ENCODE results near the gene FGD2. TPM values are rescaled to one million over a fixed set of nuclear protein-coding genes. Genes with fewer than 3 reads are reported as not detected.

Gene FGD2
- total RNA-seq, 4 donors from 2014 or later = 11.6 to 34.5 (median 22.5) TPM

DNA sequence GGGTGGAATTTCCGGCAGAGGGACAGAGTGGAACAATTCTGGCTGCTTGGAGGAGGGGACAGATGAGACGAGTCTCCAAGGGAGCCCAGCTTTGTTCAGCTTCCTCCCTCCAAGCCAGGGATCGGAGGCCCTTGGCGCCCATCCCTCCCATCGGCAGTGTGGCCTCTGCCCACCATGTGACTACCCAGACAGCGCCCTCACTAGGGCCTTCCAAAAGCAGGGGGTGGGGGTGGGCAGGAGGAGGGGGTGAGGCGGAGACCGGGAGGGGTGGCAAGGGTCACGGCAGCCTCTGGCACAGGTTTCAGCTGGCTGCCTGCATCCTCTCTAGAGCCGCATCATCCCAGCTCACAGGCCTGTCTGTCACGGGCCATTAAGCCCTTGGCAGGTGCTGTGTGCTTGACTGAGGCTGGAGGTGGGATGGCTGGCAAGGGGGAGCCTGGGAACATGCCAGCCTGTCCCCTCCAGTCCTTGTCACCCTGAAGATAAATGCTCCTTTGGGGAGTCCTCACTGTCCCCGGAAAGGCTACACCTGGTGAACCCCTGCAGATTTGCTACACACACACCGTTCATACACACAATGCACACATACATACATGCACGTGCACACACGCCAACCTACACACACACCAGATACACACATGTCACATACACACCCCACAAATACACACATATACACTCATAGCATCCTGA lies 6.2 kb upstream of the FGD2 start:
- no peaks in the 10 kb centered on the region for H3K36me3 ChIP-seq
- H3K4me3 ChIP-seq = no peak overlapping the region
- H3K27me3 ChIP-seq = no peaks in the 10 kb centered on the region
- TF ChIP-seq POLR2AphosphoS5 (IDR thresholded peaks at IDR 0.05) (no peak), POLR2A (IDR thresholded peaks at IDR 0.05) (no peak), EP300 (IDR thresholded peaks at IDR 0.05) (no peak)
- TF ChIP-seq, protein P1, sequence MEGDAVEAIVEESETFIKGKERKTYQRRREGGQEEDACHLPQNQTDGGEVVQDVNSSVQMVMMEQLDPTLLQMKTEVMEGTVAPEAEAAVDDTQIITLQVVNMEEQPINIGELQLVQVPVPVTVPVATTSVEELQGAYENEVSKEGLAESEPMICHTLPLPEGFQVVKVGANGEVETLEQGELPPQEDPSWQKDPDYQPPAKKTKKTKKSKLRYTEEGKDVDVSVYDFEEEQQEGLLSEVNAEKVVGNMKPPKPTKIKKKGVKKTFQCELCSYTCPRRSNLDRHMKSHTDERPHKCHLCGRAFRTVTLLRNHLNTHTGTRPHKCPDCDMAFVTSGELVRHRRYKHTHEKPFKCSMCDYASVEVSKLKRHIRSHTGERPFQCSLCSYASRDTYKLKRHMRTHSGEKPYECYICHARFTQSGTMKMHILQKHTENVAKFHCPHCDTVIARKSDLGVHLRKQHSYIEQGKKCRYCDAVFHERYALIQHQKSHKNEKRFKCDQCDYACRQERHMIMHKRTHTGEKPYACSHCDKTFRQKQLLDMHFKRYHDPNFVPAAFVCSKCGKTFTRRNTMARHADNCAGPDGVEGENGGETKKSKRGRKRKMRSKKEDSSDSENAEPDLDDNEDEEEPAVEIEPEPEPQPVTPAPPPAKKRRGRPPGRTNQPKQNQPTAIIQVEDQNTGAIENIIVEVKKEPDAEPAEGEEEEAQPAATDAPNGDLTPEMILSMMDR (IDR thresholded peaks at IDR 0.05) = no peak
- whole genome bisulfite sequencing, 2 donors (ENCODE audit: low coverage in 1 of 2) = 71 to 86% methylated on average over 6 to 7 of the region's 15 CpGs
- H3K4me1 ChIP-seq = peaks cover 0 to 22% (median 3%) of the 10 kb centered on the region in 3 donors
- H3K27ac ChIP-seq = peak overlapping the region; percentile 32 to 85 (median 74)
- H3K9me3 ChIP-seq = no peaks in the 10 kb centered on the region
- ATAC-seq = no peak

GRCh38 chr6:36999751-37000125 lies 5.7 kb upstream of the FGD2 start:
- Histone ChIP-seq H3K27me3 (no peaks in the 10 kb centered on the region), H3K36me3 (no peaks in the 10 kb centered on the region), H3K4me3 (no peak overlapping the region), H3K4me1 (peaks cover 0 to 22% (median 3%) of the 10 kb centered on the region in 3 donors), H3K27ac (no peak overlapping the region), H3K9me3 (no peaks in the 10 kb centered on the region)
- WGBS, 2 donors (ENCODE audit: low coverage in 1 of 2) = 100% methylated on average over 2 of the region's 4 CpGs
- no peak for ATAC-seq
- no peak for TF ChIP-seq POLR2A (IDR thresholded peaks at IDR 0.05)
- TF ChIP-seq, protein P1 (IDR thresholded peaks at IDR 0.05) = no peak
- no peak for TF ChIP-seq POLR2AphosphoS5 (IDR thresholded peaks at IDR 0.05)
- no peak for TF ChIP-seq EP300 (IDR thresholded peaks at IDR 0.05)

- Histone ChIP-seq H3K27me3 (no peaks in the 10 kb centered on the region), H3K36me3 (no peaks in the 10 kb centered on the region), H3K27ac (no peak overlapping the region), H3K4me1 (no peaks in the 10 kb centered on the region), H3K9me3 (no peaks in the 10 kb centered on the region), H3K4me3 (no peak overlapping the region)
- TF ChIP-seq POLR2A (IDR thresholded peaks at IDR 0.05) = no peak
- TF ChIP-seq, protein P1 (IDR thresholded peaks at IDR 0.05) = no peak
- TF ChIP-seq POLR2AphosphoS5 (IDR thresholded peaks at IDR 0.05) = no peak
- no peak for TF ChIP-seq EP300 (IDR thresholded peaks at IDR 0.05)
- ATAC-seq = no peak
- WGBS, 2 donors (ENCODE audit: low coverage in 1 of 2) = 70 to 96% methylated on average over 2 to 4 of the region's 11 CpGs
Observed at GRCh38 chr6:37004044-37004980, 1.1 kb upstream of the FGD2 start.

DNA sequence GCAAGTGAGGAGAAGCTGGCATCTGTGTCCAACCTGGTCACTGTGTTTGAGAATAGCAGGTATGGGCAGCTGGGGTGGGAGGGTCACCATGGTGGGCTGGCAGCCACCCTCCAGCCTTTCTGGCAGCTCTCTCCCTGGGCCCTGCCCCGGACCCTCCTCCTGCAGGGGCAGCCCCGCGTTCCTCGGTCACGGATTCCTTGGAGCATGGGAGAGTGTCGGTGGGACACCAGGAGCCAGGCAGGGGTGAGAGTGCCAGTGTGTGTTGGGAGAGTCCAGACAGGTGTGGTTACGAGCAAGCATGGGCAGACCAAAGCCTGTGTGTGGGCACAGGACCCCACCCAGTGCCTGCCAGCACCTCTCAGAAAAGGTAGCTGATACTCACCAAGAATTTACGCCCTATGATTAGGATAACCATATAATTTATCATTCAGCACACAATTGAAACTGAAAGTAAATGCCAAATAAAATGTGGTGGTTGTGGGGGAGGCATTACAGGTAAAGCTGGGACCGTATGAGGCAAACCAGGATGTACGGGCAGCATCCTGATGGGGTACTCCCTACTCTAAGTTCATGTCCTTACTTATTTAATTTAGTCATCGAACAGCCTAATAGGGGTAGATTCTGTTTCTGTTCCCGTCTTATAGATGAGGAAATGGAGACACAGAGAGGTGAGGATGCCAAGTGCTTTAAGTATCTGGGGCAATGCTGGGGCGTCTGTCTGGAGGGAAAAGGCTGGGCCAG lies 542 bp downstream of the FGD2 start:
- Histone ChIP-seq H3K36me3 (no peaks in the 10 kb centered on the region), H3K27ac (peak overlapping the region in 1 of 4 donors; percentile 23), H3K9me3 (no peaks in the 10 kb centered on the region), H3K27me3 (no peaks in the 10 kb centered on the region), H3K4me1 (no peaks in the 10 kb centered on the region), H3K4me3 (peak overlapping the region in 1 of 2 donors; percentile 39)
- no peak for TF ChIP-seq POLR2AphosphoS5 (IDR thresholded peaks at IDR 0.05)
- no peak for TF ChIP-seq POLR2A (IDR thresholded peaks at IDR 0.05)
- TF ChIP-seq EP300 (IDR thresholded peaks at IDR 0.05) = no peak
- TF ChIP-seq, protein P1 (IDR thresholded peaks at IDR 0.05) = no peak
- ATAC-seq = no peak
- 73 to 84% methylated on average over 5 to 7 of the region's 13 CpGs for WGBS, 2 donors (ENCODE audit: low coverage in 1 of 2)
